Prostate gland (tissue), 2 donors: ENCODE data around the gene KCNJ6.

Experiments
- CTCF ChIP-seq, 4 experiments: fragments of 200-600 bp in 2 of 4; fragments of 450-650 bp in 2 of 4; sonication (generic) in 2 of 4; IDR thresholded peaks; 1 replicate in 3 of 4; 2 replicates in 1 of 4; pipeline ENCODE4 v1.5.1; 2016 to 2019; ENCODE audit warnings: antibody characterized with exemption in 4 of 4, mild to moderate bottlenecking in 2 of 4, moderate library complexity in 2 of 4
- POLR2A ChIP-seq: fragments of 450-650 bp; IDR thresholded peaks from one replicate; pipeline ENCODE4 v1.6.1; 2016; ENCODE audit warnings: antibody characterized with exemption, mild to moderate bottlenecking
- POLR2AphosphoS5 ChIP-seq: sonication (generic); formaldehyde crosslinking; IDR thresholded peaks from one replicate; pipeline ENCODE4 v1.6.1; 2017; ENCODE audit warnings: antibody characterized with exemption

GRCh38 chr21:37622755-37623154 is 293.5 kb downstream of the KCNJ6 start:
- no peak for TF ChIP-seq CTCF (IDR thresholded peaks at IDR 0.05)
- no peak for TF ChIP-seq POLR2A
- TF ChIP-seq POLR2AphosphoS5: no peak
